Smooth muscle cell of the pulmonary artery (primary cell): ENCODE data around the gene LST1. TPM values are rescaled to one million over a fixed set of nuclear protein-coding genes. Genes with fewer than 3 reads are reported as not detected.

Experiments
- total RNA-seq: library from RNA; depleted of rRNA; stranded (reverse); fragments of >200 nt; gene quantifications from 2 replicates; pipeline ENCODE4 v1.2.3, GENCODE V29; 2014

The LST1 gene
- 0.23 TPM in 1 of 2 replicates, not detected in the other for total RNA-seq

DNA sequence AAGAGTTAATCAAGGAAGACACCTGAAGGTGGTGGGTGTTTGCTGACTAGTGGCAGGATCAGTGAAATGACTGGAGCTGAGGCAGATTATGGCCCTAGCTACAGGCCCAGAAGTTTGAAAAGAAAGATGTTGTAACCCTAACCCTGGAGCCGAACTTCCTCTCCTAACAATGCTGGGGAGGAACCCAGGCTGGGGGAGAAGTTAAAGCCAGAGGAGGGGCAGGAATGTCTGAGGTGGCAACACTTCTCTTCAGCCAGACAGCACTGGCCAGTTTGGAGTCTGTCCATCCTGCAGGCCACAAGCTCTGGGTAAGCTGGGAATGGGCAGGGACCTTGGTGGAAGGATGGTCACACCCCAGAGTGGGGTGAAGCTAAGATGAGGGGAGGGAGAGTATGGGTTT is at the start of gene LST1:
Gene LST1, plus strand, starts transcription at position 270 of the 400 bp plus-strand sequence. CDS start 1,023 bp downstream, outside the sequence.

GRCh38 chr6:31541658-31542521 is 44.2 kb upstream of the LST1 start, which contains the start of gene DDX39B:
Gene DDX39B, minus strand, starts transcription at chr6:31542003. Its CDS starts 1,471 bp downstream, at chr6:31540532.

DNA sequence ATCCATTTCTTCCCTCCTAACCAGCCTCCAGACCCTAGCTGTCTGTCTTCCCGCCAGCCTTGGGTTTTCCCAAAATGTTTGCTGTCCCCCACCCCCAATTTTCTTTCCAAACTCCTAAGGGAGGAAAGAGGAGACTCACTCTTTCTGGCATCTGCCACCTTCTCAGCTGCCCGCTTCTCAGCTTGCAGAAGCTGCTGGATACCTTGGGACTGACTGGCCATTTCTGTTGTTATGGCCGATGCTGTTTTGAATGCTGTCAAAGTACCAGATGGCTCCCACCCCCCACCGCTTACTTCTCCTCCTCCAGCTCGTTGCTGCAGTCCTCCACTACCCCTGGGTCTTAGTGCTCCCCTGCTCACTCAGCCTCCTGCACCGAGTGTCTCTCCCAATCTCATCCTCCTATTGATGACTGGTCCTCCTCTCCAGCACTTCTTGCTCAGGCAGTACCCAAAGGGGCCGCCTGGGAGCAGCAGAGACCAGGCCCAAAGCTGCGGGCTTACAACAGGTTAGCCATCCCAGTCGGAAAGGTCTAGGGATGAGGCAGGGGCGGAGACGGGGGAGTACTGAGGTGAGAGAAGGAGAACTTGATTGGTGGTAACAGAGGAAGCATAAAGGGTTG is 39.6 kb upstream of the LST1 start, which contains the start of gene ATP6V1G2:
Gene ATP6V1G2, minus strand, starts transcription at position 270 of the 619 bp plus-strand sequence. Its CDS starts 49 bp downstream, at position 221.

DNA sequence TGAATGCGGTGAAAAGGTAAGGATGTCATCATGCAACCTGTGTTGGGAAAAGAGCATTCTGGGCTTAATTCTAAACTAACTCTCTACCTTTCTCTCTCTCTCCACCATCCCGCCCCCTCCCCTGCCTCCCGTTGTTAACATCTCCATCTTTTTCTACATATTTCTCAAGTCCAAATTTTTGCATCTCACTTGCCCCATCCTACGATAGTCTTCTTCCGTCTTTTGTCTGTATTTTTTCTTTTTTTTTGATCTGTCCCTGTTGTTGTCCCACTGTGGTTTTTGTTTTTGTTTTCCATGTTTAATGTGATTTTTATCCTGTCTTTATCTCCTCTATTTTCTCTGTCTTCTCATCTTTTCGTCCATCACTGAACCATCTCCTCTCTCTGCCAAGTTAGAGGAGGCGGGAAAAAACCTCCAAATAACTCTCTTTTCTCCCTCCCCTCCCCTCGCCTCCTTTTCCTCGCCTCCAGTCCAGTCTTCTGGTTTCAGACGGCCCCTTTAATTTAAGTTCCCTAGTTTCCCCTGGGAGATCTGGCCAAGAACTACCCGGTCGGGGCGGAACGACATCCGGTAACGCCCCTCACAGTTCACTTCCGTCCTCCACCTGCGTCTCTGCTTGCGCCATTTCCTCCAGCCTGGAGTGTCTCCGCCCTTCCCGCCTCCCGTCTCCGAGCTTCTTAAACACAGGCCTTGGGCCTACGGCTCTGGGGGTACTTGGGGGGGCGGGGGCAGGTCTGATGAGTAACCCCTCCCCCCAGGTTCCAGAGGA is 38.9 kb upstream of the LST1 start, which contains the start of gene NFKBIL1:
Gene NFKBIL1, plus strand, starts transcription at position 651 of the 769 bp plus-strand sequence. Its CDS starts 87 bp downstream, at position 738.

DNA sequence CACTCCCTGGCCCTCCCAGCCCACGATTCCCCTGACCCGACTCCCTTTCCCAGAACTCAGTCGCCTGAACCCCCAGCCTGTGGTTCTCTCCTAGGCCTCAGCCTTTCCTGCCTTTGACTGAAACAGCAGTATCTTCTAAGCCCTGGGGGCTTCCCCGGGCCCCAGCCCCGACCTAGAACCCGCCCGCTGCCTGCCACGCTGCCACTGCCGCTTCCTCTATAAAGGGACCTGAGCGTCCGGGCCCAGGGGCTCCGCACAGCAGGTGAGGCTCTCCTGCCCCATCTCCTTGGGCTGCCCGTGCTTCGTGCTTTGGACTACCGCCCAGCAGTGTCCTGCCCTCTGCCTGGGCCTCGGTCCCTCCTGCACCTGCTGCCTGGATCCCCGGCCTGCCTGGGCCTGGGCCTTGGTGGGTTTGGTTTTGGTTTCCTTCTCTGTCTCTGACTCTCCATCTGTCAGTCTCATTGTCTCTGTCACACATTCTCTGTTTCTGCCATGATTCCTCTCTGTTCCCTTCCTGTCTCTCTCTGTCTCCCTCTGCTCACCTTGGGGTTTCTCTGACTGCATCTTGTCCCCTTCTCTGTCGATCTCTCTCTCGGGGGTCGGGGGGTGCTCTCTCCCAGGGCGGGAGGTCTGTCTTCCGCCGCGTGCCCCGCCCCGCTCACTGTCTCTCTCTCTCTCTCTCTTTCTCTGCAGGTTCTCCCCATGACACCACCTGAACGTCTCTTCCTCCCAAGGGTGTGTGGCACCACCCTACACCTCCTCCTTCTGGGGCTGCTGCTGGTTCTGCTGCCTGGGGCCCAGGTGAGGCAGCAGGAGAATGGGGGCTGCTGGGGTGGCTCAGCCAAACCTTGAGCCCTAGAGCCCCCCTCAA is 13.8 kb upstream of the LST1 start, which contains the start of gene LTA:
Gene LTA, plus strand, starts transcription at position 249 of the 871 bp plus-strand sequence. Its CDS starts 454 bp downstream, at position 703.

DNA sequence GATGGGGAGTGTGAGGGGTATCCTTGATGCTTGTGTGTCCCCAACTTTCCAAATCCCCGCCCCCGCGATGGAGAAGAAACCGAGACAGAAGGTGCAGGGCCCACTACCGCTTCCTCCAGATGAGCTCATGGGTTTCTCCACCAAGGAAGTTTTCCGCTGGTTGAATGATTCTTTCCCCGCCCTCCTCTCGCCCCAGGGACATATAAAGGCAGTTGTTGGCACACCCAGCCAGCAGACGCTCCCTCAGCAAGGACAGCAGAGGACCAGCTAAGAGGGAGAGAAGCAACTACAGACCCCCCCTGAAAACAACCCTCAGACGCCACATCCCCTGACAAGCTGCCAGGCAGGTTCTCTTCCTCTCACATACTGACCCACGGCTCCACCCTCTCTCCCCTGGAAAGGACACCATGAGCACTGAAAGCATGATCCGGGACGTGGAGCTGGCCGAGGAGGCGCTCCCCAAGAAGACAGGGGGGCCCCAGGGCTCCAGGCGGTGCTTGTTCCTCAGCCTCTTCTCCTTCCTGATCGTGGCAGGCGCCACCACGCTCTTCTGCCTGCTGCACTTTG is 10.7 kb upstream of the LST1 start, which contains the start of gene TNF:
Gene TNF, plus strand, starts transcription at position 231 of the 567 bp plus-strand sequence. Its CDS starts 177 bp downstream, at position 408.

DNA sequence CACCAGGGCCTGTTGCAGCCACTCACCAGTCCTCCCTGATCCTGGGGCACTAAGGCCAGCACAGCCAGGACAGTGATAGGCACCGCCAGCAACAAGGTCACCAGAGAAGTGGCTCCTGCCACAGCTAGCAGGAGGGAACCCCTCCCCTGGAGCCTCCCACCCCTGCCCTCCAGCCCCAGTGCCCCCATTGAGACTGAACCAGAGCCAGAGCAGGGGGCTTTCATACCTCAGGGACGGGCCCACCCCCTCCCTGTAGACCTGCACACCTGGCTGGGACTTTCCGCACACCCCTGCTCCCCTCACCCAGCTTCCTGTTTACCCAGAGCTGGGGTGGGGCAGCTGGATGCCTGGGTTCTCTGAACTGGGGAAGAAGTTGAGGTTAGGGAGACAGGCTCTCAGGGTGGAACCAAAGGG is 3.8 kb upstream of the LST1 start, which contains the start of gene LTB:
Gene LTB, minus strand, starts transcription at position 195 of the 414 bp plus-strand sequence. Its CDS starts 7 bp downstream, at position 188.

GRCh38 chr6:31614684-31615578 is 28.9 kb downstream of the LST1 start, which contains the start of gene AIF1:
Gene AIF1, plus strand, starts transcription at chr6:31615234. Its CDS starts 96 bp downstream, at chr6:31615330.

GRCh38 chr6:31620586-31621319 is 34.7 kb downstream of the LST1 start, which contains the start of gene PRRC2A:
Gene PRRC2A, plus strand, starts transcription at chr6:31620715. Its CDS starts 2,075 bp downstream, at chr6:31622790.

Other genes starting within 250 kb of the LST1 start
- 299 and 693 TPM in 2 replicates for gene HLA-B, start 229.1 kb upstream of the LST1 start, total RNA-seq
- 45.9 and 164 TPM in 2 replicates for gene MICA, start 182.7 kb upstream of the LST1 start, total RNA-seq
- gene MICB, start 88.1 kb upstream of the LST1 start, total RNA-seq, result 14.8 and 15.8 TPM in 2 replicates
- gene MCCD1, start 57.3 kb upstream of the LST1 start, total RNA-seq, result not detected in 2 replicates
- gene DDX39B, start 44.3 kb upstream of the LST1 start, total RNA-seq, result 221 and 228 TPM in 2 replicates
- gene ATP6V1G2, start 39.7 kb upstream of the LST1 start, total RNA-seq, result 1.5 and 4.3 TPM in 2 replicates
- 22.7 and 27.5 TPM in 2 replicates for gene NFKBIL1, start 38.7 kb upstream of the LST1 start, total RNA-seq
- gene LTA, start 14.0 kb upstream of the LST1 start, total RNA-seq, result not detected in 2 replicates
- not detected in 2 replicates for gene TNF, start 10.7 kb upstream of the LST1 start, total RNA-seq
- not detected in 2 replicates for gene LTB, start 3.9 kb upstream of the LST1 start, total RNA-seq
- not detected in 2 replicates for gene NCR3, start 6.7 kb downstream of the LST1 start, total RNA-seq
- not detected in 2 replicates for gene AIF1, start 29.0 kb downstream of the LST1 start, total RNA-seq
- 61.8 and 76.9 TPM in 2 replicates for gene PRRC2A, start 34.4 kb downstream of the LST1 start, total RNA-seq
- gene BAG6, start 66.4 kb downstream of the LST1 start, total RNA-seq, result 194 and 208 TPM in 2 replicates
- gene APOM, start 69.6 kb downstream of the LST1 start, total RNA-seq, result 1.0 and 1.6 TPM in 2 replicates
- gene C6orf47, start 74.5 kb downstream of the LST1 start, total RNA-seq, result 20.9 and 23.3 TPM in 2 replicates
- 9.7 and 14.1 TPM in 2 replicates for gene GPANK1, start 78.7 kb downstream of the LST1 start, total RNA-seq
- gene CSNK2B, start 79.8 kb downstream of the LST1 start, total RNA-seq, result 75.1 and 82.0 TPM in 2 replicates
- 1.9 and 4.0 TPM in 2 replicates for gene LY6G5B, start 83.7 kb downstream of the LST1 start, total RNA-seq
- gene LY6G5C, start 94.8 kb downstream of the LST1 start, total RNA-seq, result 0.26 and 0.85 TPM in 2 replicates
- 47.6 and 50.4 TPM in 2 replicates for gene ABHD16A, start 117.0 kb downstream of the LST1 start, total RNA-seq
- not detected in 2 replicates for gene LY6G6F, start 120.6 kb downstream of the LST1 start, total RNA-seq
- not detected in 2 replicates for gene LY6G6D, start 129.1 kb downstream of the LST1 start, total RNA-seq
- not detected in 2 replicates for gene LY6G6C, start 135.5 kb downstream of the LST1 start, total RNA-seq
- gene MPIG6B, start 137.1 kb downstream of the LST1 start, total RNA-seq, result not detected in 2 replicates
- 66.1 and 86.1 TPM in 2 replicates for gene DDAH2, start 143.0 kb downstream of the LST1 start, total RNA-seq
- gene CLIC1, start 150.3 kb downstream of the LST1 start, total RNA-seq, result 417 and 463 TPM in 2 replicates
- 3.8 and 6.6 TPM in 2 replicates for gene MSH5, start 153.7 kb downstream of the LST1 start, total RNA-seq
- gene SAPCD1, start 176.4 kb downstream of the LST1 start, total RNA-seq, result 0.78 and 0.79 TPM in 2 replicates
- gene VWA7, start 191.1 kb downstream of the LST1 start, total RNA-seq, result 0.26 and 0.46 TPM in 2 replicates
- gene VARS1, start 209.5 kb downstream of the LST1 start, total RNA-seq, result 50.8 and 109 TPM in 2 replicates
- 16.7 and 16.9 TPM in 2 replicates for gene LSM2, start 220.7 kb downstream of the LST1 start, total RNA-seq
- 1.9 and 2.2 TPM in 2 replicates for gene HSPA1L, start 229.0 kb downstream of the LST1 start, total RNA-seq
- 133 and 166 TPM in 2 replicates for gene HSPA1A, start 229.3 kb downstream of the LST1 start, total RNA-seq
- 113 and 154 TPM in 2 replicates for gene HSPA1B, start 241.5 kb downstream of the LST1 start, total RNA-seq